Measurements from ENCODE around the gene S100A2. TPM values are rescaled to one million over a fixed set of nuclear protein-coding genes. Genes with fewer than 3 reads are reported as not detected.

The S100A2 gene
- total and polyA plus RNA-seq, 2 of the 8 experiments (the other 6 are each of a cell fraction or from before 2014, with no cell fraction given) = 0.86 TPM; not detected in 1

DNA sequence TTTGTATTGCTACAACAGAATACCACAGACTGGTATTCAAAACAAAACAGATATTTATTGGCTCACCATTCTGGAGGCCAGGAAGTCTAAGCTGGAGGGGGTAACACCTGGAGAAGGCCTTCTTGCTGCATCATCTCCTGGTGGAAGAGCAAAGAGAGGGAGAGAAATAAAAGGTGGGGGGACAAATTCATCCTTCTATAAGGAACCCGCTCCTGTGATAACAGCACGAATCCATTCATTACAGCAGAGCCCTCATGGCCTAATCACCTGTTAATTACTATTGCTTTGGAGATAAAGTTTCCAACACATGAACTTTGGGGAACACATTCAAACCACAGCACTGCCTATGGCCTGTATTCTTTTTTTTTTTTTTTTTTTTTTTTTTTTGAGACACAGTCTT lies 5.4 kb downstream of the S100A2 start (continued):
- TF ChIP-seq RBBP5 (IDR thresholded peaks at IDR 0.05; ENCODE audit: borderline replicate concordance, low read depth, low read length) (no peak), ZNF274 (IDR thresholded peaks at IDR 0.05; ENCODE audit: borderline replicate concordance, extremely low read depth, low read length) (no peak), EGR1 (IDR thresholded peaks at IDR 0.05; ENCODE audit: borderline replicate concordance, low read depth, low read length) (no peak)
